Astrocyte of the hippocampus (primary cell): ENCODE data around the gene RPL39.
A peak's percentile ranks its signal among the peaks of the same experiment; 100 is the strongest.
"Not testable (repeated sequence)": the region's sequence is repeated elsewhere in the genome, so short reads cannot be mapped to it uniquely, and the experiment has no call there.

Experiments used
- DNase-seq: peaks from one replicate; pipeline ENCODE4 v3.0.0; 2011; ENCODE audit warnings: low read depth, low spot score

The RPL39 gene

DNA sequence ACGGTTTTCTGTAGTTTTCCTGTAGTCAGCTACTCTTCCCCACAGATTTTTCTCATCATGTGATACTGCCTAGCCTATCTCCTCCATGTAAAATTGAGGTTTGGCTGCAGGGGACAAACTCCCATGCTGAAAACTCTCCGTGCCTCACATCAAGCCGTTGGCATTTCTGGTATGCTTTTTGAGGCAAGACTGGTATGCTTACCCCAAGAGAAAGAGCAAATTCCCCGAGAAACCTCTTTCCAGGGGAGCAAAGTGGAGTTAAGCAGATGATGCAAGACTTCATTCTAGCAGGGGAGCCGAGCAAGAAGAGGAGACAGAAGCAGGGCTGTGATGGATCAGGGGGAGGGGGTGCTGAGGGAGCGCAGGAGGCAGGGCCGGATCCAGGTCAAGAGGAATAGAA is 28.2 kb downstream of the RPL39 start:
- DNase-seq: peak; percentile 92

- DNase-seq: peak; percentile 70
Observed at GRCh38 chrX:119762718-119763117, 28.7 kb downstream of the RPL39 start.

- no peak for DNase-seq
Observed at GRCh38 chrX:119760026-119760877, 31.2 kb downstream of the RPL39 start.

GRCh38 chrX:119759248-119759766 is 32.1 kb downstream of the RPL39 start:
- DNase-seq: no peak

DNA sequence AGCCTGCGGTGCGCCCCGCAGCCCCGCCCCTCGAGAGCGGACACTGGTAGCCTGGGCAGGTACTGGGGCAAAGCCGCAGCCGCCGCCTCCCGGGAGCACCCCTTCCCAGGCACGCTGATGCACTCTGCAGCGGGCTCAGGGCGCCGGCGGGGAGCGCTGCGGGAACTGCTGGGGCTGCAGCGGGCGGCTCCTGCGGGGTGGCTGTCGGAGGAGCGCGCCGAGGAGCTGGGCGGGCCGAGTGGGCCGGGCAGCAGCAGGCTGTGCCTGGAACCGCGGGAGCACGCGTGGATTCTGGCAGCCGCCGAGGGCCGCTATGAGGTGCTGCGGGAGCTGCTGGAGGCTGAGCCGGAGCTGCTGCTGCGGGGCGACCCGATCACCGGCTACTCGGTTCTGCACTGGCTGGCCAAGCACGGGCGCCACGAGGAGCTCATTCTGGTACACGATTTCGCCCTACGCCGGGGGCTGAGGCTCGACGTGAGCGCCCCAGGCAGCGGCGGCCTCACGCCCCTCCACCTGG is 32.6 kb downstream of the RPL39 start:
- DNase-seq: peak; percentile 29

DNA sequence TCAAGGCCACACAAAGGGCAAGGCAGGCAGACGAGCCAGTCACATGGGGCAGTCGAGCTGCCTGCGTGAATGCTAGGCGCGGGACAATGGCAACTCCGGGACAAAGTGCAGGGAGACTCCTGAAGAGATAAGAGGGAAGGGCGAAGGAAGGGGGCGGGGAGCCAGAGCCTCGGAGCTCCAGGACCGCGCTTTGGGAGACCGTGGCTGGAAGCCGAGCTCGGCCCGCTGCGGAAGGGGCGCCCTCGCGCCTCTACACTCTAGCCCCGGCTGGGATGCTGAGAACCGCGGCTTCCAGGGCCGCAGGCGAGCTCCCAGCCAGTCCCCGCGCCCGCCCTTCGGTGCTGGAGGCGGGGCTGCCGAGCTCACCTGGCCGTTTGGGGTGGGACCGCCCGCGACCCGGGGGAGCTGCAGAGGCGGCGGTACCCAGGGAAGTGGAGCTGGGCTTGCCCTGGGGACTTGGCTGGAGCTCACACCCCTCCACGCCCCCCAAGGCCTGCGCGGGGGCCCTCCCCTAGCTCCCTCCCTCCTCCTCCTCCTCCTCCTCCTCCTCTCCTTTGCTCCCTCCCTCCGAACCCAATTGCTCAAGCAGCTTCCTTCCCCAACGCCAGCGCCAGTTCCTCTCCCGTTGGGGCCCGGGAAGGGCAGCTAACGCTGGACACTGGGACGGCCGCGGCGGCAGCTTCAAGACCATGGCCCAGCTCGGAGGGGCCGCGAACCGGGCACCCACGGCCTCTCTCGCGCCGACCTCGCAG is 33.3 kb downstream of the RPL39 start, which contains the start of gene SOWAHD:
SOWAHD (plus strand) TSS at position 610 of the 752 bp plus-strand sequence; CDS start at position 690, 80 bp downstream.
- peak; percentile 33 for DNase-seq

GRCh38 chrX:119757646-119757978 is 33.8 kb downstream of the RPL39 start:
- DNase-seq: no peak

DNA sequence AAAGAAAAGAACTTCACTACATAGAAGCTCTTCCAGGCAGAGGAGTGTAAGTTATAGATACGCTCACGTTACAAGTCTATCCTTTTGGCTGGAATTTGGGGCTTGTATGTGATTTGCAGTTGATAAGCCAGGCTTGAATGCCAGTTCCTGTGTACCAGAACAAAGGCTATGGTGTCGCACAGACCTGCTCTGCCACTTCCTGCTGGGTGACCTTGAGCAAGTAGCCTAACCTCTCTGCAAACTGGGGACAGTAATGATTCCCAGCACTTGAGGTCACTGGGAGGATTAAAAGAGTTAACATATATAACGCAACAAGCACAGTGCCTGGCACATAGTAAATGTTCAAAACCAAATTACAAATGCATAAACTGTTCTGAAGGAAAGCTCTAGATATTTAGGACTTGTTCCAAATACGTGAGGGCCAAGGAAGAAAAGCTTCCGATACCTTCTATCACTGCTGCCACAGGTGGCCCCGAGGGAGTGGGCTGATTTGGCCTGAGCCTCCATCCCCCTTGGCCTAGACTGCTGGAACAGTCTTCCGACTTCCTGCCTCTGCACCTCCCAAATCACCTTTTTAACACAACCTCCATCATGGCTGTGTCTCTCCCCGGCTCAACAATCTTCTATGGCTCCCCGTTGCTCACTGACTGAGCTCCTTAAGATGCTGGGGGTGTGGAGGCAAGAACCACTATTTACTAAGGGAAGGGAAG is 34.3 kb downstream of the RPL39 start:
- no peak for DNase-seq

DNA sequence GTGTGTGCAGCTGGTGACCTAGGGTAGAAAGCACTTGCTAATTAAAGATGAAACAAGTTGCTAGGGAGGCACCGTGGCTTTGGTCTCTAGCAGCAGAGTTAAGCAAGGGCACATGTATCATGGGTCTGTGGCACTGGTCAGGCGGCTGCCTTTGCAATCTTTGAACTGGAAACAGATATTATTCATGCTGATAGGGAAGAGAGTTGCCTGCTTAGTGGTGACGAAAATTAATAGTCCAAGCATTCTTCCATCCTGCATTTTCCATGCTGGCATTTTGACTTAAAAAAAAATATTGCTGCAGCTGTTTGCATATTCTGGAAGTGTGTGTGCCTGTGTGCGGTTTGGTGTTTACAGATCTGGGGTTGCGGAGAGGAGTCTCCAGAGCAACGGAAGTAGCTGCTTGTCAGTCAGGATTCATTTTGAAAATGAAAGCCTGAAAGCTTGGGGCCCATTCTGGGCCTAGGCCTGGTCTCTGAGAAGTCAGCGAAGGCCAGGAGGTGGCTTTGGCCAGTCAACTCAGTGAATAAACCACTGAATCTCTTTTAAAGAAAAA is 35.4 kb downstream of the RPL39 start:
- no peak for DNase-seq

DNA sequence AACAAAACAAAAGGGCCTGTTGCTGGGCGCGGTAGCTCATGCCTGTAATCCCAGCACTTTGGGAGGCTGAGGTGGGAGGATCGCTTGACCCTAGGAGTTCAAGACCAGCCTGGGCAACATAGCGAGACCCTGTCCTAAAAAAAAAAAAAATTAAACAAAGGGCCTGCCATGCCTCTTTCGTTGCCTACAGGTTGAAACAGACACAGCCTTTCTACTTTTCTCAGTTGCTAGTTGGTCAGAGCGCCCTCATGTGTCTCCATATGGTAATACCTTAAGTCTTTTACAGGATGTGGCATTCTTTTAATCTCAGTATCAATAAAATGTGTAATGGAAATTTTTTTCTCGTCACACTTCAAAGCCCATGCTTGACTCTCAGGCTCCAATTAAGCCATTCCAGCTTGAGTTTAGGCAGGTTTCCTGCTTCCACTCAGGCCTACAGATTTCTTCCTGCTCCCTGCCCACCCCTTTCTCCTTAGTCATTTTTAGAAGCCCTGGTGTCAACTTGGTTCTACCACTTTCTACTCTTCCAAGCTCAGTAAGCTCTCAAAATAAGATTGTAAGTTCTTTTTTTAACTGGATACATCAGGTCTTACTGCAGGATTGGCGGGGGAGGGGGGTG is 37.7 kb downstream of the RPL39 start:
- peak; percentile 45 for DNase-seq

GRCh38 chrX:119753001-119753400 is 38.4 kb downstream of the RPL39 start:
- no peak for DNase-seq

GRCh38 chrX:119750751-119751150 is 40.7 kb downstream of the RPL39 start:
- not testable (repeated sequence) for DNase-seq

DNA sequence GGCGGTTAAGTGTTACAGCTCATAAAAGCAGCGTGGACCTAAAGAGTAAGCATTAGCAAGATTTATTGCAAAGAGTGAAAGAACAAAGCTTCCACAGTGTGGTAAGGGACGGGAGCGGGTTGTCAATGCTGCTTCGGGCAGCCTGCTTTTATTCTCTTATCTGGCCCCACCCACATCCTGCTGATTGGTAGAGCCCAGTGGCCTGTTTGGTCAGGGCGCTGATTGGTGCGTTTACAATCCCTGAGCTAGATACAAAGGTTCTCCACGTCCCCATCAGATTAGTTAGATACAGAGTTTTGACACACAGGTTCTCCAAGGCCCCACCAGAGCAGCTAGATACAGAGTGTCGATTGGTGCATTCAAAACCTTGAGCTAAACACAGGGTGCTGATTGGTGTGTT is 41.3 kb downstream of the RPL39 start:
- not testable (repeated sequence) for DNase-seq

DNA sequence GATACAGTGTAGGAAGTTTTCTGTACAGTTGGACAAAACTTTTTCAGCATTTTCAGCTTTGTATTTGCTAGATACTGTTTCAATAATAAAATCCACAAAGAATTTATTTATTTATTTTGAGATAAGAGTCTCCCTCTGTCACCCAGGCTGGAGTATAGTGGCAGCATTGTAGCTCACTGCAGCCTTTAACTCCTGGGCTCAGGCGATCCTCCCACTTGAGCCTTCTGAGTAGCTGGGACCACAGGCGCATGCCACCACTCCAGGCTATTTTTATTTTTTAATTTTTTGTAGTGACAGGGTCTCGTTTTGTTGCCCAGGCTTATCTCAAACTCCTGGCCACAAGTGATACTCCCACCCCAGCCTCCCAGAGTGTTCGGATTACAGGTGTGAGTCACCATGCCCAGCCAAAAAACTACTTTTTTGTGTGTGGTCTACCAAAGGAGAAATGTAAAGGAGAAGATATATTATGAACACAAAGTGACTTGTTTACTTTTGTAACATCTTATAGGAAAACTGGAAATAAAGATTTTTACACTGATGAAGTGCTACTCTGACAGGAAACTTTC is 46.1 kb downstream of the RPL39 start:
- no peak for DNase-seq

GRCh38 chrX:119738742-119739141 is 52.7 kb downstream of the RPL39 start:
- DNase-seq: no peak
